Muscle of arm (tissue), 12 donors: ENCODE data around the gene NKX2-3. TPM values are rescaled to one million over a fixed set of nuclear protein-coding genes. Genes with fewer than 3 reads are reported as not detected.

Source experiments
- DNase-seq: peaks from one replicate; pipeline ENCODE4 v3.0.0-alpha.2; 2013
- polyA plus RNA-seq, 12 donors: library from polyadenylated mRNA; unstranded; fragments of 120-200 nt; gene quantifications; one replicate each; pipeline ENCODE4 v1.2.1, GENCODE V29; 2013; ENCODE audit not compliant: insufficient read length in 12 of 12

The NKX2-3 gene
- polyA plus RNA-seq, 12 donors = 0.09 to 5.4 (median 1.1) TPM; not detected in 3

- no peak for DNase-seq
These were observed 6.8 kb upstream of the NKX2-3 start for GRCh38 chr10:99525897-99526296.

GRCh38 chr10:99526861-99527504, 5.8 kb upstream of the NKX2-3 start:
- DNase-seq = no peak

GRCh38 chr10:99527526-99528493, 4.9 kb upstream of the NKX2-3 start:
- DNase-seq = no peak

- no peak for DNase-seq
These were observed 4.0 kb upstream of the NKX2-3 start for GRCh38 chr10:99528494-99529441.

- no peak for DNase-seq
These were observed 3.1 kb upstream of the NKX2-3 start for GRCh38 chr10:99529591-99530107.

- no peak for DNase-seq
These were observed 2.4 kb upstream of the NKX2-3 start for GRCh38 chr10:99530108-99531025.

GRCh38 chr10:99531026-99531695, 1.6 kb upstream of the NKX2-3 start:
- DNase-seq = no peak

- DNase-seq = no peak
These were observed 797 bp upstream of the NKX2-3 start for GRCh38 chr10:99531696-99532593.

- DNase-seq = no peak
These were observed 1.0 kb downstream of the NKX2-3 start for GRCh38 chr10:99533496-99534449.

GRCh38 chr10:99534450-99534938, 1.8 kb downstream of the NKX2-3 start:
- no peak for DNase-seq

- DNase-seq = no peak
These were observed 2.4 kb downstream of the NKX2-3 start for GRCh38 chr10:99534939-99535763.

GRCh38 chr10:99535764-99536337, 3.1 kb downstream of the NKX2-3 start:
- no peak for DNase-seq

- no peak for DNase-seq
These were observed 3.8 kb downstream of the NKX2-3 start for GRCh38 chr10:99536338-99537085.

- no peak for DNase-seq
These were observed 4.6 kb downstream of the NKX2-3 start for GRCh38 chr10:99537086-99537988.
